HCT116 (cell line): Measurements from ENCODE around the gene VWA5B1.

ENCODE experiments used
- ATF3 ChIP-seq: IDR thresholded peaks from 2 replicates; pipeline ENCODE4 v1.6.1; 2012
- CTCF ChIP-seq, 3 experiments: fragments of 200-600 bp in 1 of 3; sonication (generic) in 1 of 3; IDR thresholded peaks in 2 of 3; conservative IDR thresholded peaks in 1 of 3; 2 replicates each; pipeline ENCODE4 v1.5.1; 2012 to 2017; ENCODE audit warnings: low read depth in 2 of 3, low read length in 2 of 3, antibody characterized with exemption in 1 of 3, borderline replicate concordance in 1 of 3, control low read depth in 1 of 3, mild to moderate bottlenecking in 1 of 3, mixed read lengths in 1 of 3, mixed run types in 1 of 3, moderate library complexity in 1 of 3; ENCODE audit not compliant: insufficient read depth in 1 of 3
- EGR1 ChIP-seq: IDR thresholded peaks from 2 replicates; pipeline ENCODE4 v1.6.1; 2012; ENCODE audit warnings: low read depth
- EZH2 ChIP-seq: fragments of 200-600 bp; sonication (generic); IDR thresholded peaks from 2 replicates; pipeline ENCODE4 v1.6.1; 2017; ENCODE audit warnings: antibody characterized with exemption, mixed run types
- EZH2phosphoT487 ChIP-seq: fragments of 200-600 bp; IDR thresholded peaks from 2 replicates; pipeline ENCODE4 v1.6.1; 2018; ENCODE audit warnings: antibody characterized with exemption, borderline replicate concordance
- FOSL1 ChIP-seq: IDR thresholded peaks from 2 replicates; pipeline ENCODE4 v1.6.1; 2012; ENCODE audit warnings: low read depth
- JUND ChIP-seq: IDR thresholded peaks from 2 replicates; pipeline ENCODE4 v1.6.1; 2012
- POLR2A ChIP-seq: IDR thresholded peaks from 2 replicates; pipeline ENCODE4 v1.7.0; 2011; ENCODE audit warnings: borderline replicate concordance; ENCODE audit not compliant: insufficient read depth, insufficient read length; ENCODE audit errors: extremely low read depth
- POLR2AphosphoS5 ChIP-seq: IDR thresholded peaks from 2 replicates; pipeline ENCODE4 v1.6.1; 2011; ENCODE audit warnings: mild to moderate bottlenecking, low read depth, low read length, moderate library complexity
- REST ChIP-seq: IDR thresholded peaks from 2 replicates; pipeline ENCODE4 v1.6.1; 2012; ENCODE audit warnings: low read depth
- ZFX ChIP-seq: fragments of 450-650 bp; IDR thresholded peaks from 2 replicates; pipeline ENCODE4 v1.6.1; 2017
- ZNF274 ChIP-seq: fragments of 200-500 bp; sonication (Bioruptor generic); IDR thresholded peaks from 2 replicates; pipeline ENCODE4 v1.6.1; 2014; ENCODE audit warnings: mild to moderate bottlenecking, low read depth, low read length, inconsistent platforms

- TF ChIP-seq CTCF (IDR thresholded peaks at IDR 0.05 in 2 of 3, conservative IDR thresholded peaks at IDR 0.05 in 1 of 3; ENCODE audit: borderline replicate concordance in 1 of 3, insufficient read depth in 1 of 3, low read depth in 2 of 3, low read length in 2 of 3) (peak in 1 of 3 experiments; percentile 30; a peak in 2 of 6 replicates), POLR2A (no peak), POLR2AphosphoS5 (no peak), ATF3 (no peak), FOSL1 (no peak), EZH2phosphoT487 (no peak), EZH2 (no peak), JUND (no peak), ZNF274 (no peak), EGR1 (no peak), ZFX (no peak), REST (no peak)
Observed at GRCh38 chr1:20266642-20267041, 24.0 kb upstream of the VWA5B1 start.
